NB4 (cell line): ENCODE measurements around the gene GNPDA1.

Experiments
- DNase-seq: peaks from one replicate; pipeline ENCODE4 v3.0.0; 2010; ENCODE audit warnings: low read depth
- H3K4me3 ChIP-seq: one replicate; pipeline ENCODE4 v1.5.1; 2011; ENCODE audit warnings: mild to moderate bottlenecking, low read depth, low read length, moderate library complexity
- MYC ChIP-seq: IDR thresholded peaks from 2 replicates; pipeline ENCODE4 v1.6.1; 2011; ENCODE audit warnings: low read depth, low read length
- POLR2A ChIP-seq: IDR thresholded peaks from 2 replicates; pipeline ENCODE4 v1.6.1; 2011; ENCODE audit warnings: mild to moderate bottlenecking; ENCODE audit not compliant: insufficient read length; ENCODE audit errors: extremely low read depth
- TF ChIP-seq, protein P1 (sequence below): IDR thresholded peaks from 2 replicates; pipeline ENCODE4 v1.6.1; 2011; ENCODE audit warnings: low read depth, low read length
- TF ChIP-seq, protein P2 (sequence below): IDR thresholded peaks from one replicate; pipeline ENCODE4 v1.5.1; 2012; ENCODE audit warnings: low read depth, low read length

The GNPDA1 gene

DNA sequence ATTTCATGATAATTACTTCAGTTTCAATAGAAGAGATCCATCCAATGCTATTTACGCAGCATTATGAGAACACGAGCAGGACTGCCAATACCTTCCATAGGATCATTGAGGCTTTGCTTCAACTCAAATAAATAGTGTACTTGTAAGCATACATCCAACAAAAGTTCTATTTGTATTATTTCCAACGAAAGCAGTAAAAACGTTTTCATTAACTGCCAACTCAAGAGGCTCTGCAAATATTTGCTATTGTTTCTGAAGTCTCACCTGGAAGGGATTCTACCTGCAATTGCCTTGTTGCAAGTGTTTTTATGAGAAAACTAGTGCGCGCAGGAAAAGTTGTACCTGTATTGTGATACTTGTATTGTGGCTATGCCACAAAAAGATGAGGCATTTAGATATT lies 11.0 kb upstream of the GNPDA1 start:
- TF ChIP-seq, protein P1, sequence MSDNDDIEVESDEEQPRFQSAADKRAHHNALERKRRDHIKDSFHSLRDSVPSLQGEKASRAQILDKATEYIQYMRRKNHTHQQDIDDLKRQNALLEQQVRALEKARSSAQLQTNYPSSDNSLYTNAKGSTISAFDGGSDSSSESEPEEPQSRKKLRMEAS, result no peak
- TF ChIP-seq MYC, result no peak
- TF ChIP-seq POLR2A, result no peak
- TF ChIP-seq, protein P2, sequence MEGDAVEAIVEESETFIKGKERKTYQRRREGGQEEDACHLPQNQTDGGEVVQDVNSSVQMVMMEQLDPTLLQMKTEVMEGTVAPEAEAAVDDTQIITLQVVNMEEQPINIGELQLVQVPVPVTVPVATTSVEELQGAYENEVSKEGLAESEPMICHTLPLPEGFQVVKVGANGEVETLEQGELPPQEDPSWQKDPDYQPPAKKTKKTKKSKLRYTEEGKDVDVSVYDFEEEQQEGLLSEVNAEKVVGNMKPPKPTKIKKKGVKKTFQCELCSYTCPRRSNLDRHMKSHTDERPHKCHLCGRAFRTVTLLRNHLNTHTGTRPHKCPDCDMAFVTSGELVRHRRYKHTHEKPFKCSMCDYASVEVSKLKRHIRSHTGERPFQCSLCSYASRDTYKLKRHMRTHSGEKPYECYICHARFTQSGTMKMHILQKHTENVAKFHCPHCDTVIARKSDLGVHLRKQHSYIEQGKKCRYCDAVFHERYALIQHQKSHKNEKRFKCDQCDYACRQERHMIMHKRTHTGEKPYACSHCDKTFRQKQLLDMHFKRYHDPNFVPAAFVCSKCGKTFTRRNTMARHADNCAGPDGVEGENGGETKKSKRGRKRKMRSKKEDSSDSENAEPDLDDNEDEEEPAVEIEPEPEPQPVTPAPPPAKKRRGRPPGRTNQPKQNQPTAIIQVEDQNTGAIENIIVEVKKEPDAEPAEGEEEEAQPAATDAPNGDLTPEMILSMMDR, result no peak

DNA sequence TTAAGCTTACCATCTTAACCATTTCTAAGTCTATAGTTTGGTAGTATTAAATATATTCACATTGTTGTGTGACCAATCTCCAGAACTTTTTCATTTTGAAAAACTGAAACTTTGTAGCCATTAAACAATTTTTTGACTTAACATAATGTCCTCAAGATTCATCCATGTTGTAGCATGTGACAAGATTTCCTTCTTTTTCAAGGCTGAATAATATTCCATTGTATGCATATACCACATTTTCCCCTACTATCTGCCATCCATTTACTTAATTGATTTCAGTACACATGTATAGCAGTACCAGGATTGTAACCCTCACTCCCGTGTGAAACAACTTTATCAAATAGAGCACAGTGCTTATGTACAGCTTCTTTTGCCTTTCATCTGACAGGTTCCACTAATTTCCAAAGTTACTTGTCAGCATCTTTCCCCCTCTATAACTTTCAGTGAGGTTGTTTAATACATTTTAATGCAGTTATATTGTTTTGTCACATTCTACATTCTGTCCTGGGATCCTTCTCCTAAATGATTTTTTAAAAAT lies 7.4 kb upstream of the GNPDA1 start:
- H3K4me3 ChIP-seq, result no peak overlapping the region
- DNase-seq, result no peak
- TF ChIP-seq POLR2A (no peak), MYC (no peak)
- TF ChIP-seq, protein P2, result no peak
- TF ChIP-seq, protein P1, result no peak

More for the DNA sequence above, 11.0 kb upstream of the GNPDA1 start:
- H3K4me3 ChIP-seq, result no peak overlapping the region
- no peak for DNase-seq

DNA sequence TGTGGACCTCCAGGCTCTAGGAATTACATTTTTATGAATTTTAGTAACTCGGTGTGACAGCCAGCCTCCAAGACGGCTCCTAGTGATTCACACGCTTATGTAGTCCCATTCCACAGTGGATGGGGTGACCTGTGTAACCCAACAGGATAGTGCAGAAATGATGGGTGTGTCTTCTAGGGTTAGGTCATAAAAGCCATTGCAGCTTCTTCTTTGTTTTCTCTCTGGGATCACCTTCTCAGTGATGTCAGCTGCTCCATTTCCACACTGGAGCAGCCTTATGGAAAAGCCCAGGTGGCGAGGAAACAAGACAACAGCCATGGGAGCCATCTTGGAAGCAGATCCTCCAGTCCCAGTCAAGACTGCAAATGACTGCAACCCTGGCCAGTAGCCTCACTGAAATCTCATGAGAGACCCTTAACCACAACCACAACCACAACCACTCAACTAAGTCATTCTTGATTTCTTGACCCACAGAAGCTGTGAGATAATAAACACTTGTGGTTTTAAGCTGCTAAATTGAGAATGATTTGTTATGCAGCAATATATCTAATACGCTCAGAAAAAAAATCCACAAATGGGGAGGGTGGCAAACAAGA lies 5.1 kb upstream of the GNPDA1 start:
- DNase-seq, result peak; percentile 85
- no peak overlapping the region for H3K4me3 ChIP-seq
- TF ChIP-seq POLR2A (no peak), MYC (no peak)
- TF ChIP-seq, protein P2, result no peak
- TF ChIP-seq, protein P1, result no peak

DNA sequence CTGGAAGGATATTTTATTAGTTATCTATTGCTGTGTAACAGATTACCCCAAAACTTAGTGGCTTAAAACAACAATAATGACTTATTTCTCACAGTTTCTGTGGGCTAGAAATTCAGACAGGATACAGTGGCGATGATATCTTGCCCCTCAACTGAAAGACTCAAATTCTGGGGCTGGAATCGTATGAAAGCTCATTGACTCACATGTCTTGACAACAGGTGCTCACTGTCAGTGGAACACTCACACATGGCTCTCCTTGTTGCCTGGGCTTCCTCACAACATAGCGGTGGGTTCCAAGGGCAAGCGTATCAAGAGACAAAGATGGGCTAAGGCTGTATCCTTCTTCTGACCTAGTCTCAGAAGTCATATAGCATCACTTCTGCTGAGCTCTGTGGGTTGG lies 3.7 kb upstream of the GNPDA1 start:
- no peak overlapping the region for H3K4me3 ChIP-seq
- no peak for TF ChIP-seq POLR2A
- TF ChIP-seq, protein P2, result no peak
- DNase-seq, result no peak

DNA sequence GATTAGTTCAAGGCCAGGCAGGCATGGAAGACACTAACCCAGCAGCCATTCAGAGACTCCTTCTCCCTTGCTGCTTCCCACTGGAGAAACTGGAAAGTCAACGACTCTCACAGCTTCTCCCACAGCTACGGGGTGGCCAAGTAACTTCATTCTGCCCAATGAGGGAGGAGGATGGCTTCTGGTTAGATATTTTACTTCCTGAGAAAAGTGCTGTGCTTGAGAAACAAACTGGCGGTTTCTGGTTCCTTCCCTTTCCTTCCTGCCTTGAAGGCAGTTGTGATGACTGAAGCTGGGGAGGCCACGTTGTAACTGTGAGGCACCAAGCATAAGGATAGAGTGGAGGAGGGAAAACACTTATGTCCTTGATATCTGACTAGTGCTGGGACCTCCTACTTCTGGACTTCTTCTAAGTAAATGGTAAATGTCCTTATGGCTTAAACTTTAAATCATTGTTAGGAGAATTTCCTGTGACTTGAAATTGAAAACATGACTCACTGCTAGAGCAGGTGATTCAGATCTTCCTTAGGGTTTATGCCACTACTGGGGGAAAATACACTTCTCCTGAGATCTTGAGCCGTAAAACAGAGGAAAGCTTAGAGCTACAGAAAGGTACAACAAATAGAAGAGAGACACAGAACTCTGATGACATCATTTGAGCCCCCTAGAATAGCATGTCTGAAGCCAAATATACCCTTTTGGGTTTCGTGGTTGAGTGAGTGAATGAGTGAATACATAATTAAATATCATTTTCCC lies 3.1 kb upstream of the GNPDA1 start:
- TF ChIP-seq, protein P2, result no peak
- TF ChIP-seq MYC (no peak), POLR2A (no peak)
- TF ChIP-seq, protein P1, result 0 out of 2 replicates have a peak, but pooled peaks have one; percentile 12
- no peak overlapping the region for H3K4me3 ChIP-seq
- DNase-seq, result peak; percentile 81
